Measurements from ENCODE around the gene PPP6R2. TPM values are rescaled to one million over a fixed set of nuclear protein-coding genes. Genes with fewer than 3 reads are reported as not detected.

Gene PPP6R2
- total and polyA plus RNA-seq, 2 donors (not counting 1 experiment from before 2014, with no cell fraction given): 19.7 to 44.4 TPM

GRCh38 chr22:50447576-50448551 lies 104.7 kb downstream of the PPP6R2 start:
- no peak overlapping the region for H2AFZ ChIP-seq (ENCODE audit: low read length)
- peaks cover 8% of the 10 kb centered on the region for H3K4me1 ChIP-seq (ENCODE audit: control insufficient read depth, extremely low read depth, insufficient read depth, low read length)
- no peaks in the 10 kb centered on the region for H3K9me3 ChIP-seq (ENCODE audit: control insufficient read depth, insufficient read depth, low read depth, low read length)
- H3K4me2 ChIP-seq (ENCODE audit: extremely low read depth, insufficient read depth, low read length): no peak overlapping the region
- H3K27me3 ChIP-seq (ENCODE audit: control insufficient read depth, insufficient read depth, low read length): no peaks in the 10 kb centered on the region
- H3K36me3 ChIP-seq (ENCODE audit: control insufficient read depth, insufficient read depth, low read length): peaks cover 24% of the 10 kb centered on the region
- no peaks in the 10 kb centered on the region for H3K79me2 ChIP-seq (ENCODE audit: control insufficient read depth, insufficient read depth, low read length)
- no peak for TF ChIP-seq EZH2 (IDR thresholded peaks at IDR 0.05; ENCODE audit: low read length, missing control alignments)
- TF ChIP-seq CTCF (conservative IDR thresholded peaks at IDR 0.05 in 1 of 2, IDR thresholded peaks at IDR 0.05 in 1 of 2; ENCODE audit: low read depth in 1 of 2, low read length in 2 of 2): no peak
- no peak overlapping the region for H3K4me3 ChIP-seq (replicated peaks in 1 of 4; ENCODE audit: control extremely low read depth in 1 of 4, insufficient read depth in 1 of 4, low read depth in 3 of 4, low read length in 4 of 4)
- H3K9ac ChIP-seq (ENCODE audit: insufficient read depth, low read length): no peak overlapping the region
- no peaks in the 10 kb centered on the region for H4K20me1 ChIP-seq (ENCODE audit: control insufficient read depth, extremely low read depth, insufficient read depth, low read length)
- DNase-seq (ENCODE audit: low read depth in 2 of 2): no peak
- H3K27ac ChIP-seq (ENCODE audit: insufficient read depth, low read length): no peak overlapping the region

- DNase-seq (ENCODE audit: low read depth in 2 of 2): no peak
- H3K4me1 ChIP-seq (ENCODE audit: control insufficient read depth, extremely low read depth, insufficient read depth, low read length): no peaks in the 10 kb centered on the region
- peaks cover 23% of the 10 kb centered on the region for H3K36me3 ChIP-seq (ENCODE audit: control insufficient read depth, insufficient read depth, low read length)
- H3K4me3 ChIP-seq (replicated peaks in 1 of 4; ENCODE audit: control extremely low read depth in 1 of 4, insufficient read depth in 1 of 4, low read depth in 3 of 4, low read length in 4 of 4): no peak overlapping the region
- no peaks in the 10 kb centered on the region for H3K27me3 ChIP-seq (ENCODE audit: control insufficient read depth, insufficient read depth, low read length)
- TF ChIP-seq EZH2 (IDR thresholded peaks at IDR 0.05; ENCODE audit: low read length, missing control alignments): no peak
- TF ChIP-seq CTCF (conservative IDR thresholded peaks at IDR 0.05 in 1 of 2, IDR thresholded peaks at IDR 0.05 in 1 of 2; ENCODE audit: low read depth in 1 of 2, low read length in 2 of 2): no peak
- H3K9ac ChIP-seq (ENCODE audit: insufficient read depth, low read length): no peak overlapping the region
- no peaks in the 10 kb centered on the region for H3K9me3 ChIP-seq (ENCODE audit: control insufficient read depth, insufficient read depth, low read depth, low read length)
- H3K79me2 ChIP-seq (ENCODE audit: control insufficient read depth, insufficient read depth, low read length): no peaks in the 10 kb centered on the region
- no peak overlapping the region for H2AFZ ChIP-seq (ENCODE audit: low read length)
- no peak overlapping the region for H3K27ac ChIP-seq (ENCODE audit: insufficient read depth, low read length)
- no peaks in the 10 kb centered on the region for H4K20me1 ChIP-seq (ENCODE audit: control insufficient read depth, extremely low read depth, insufficient read depth, low read length)
- no peak overlapping the region for H3K4me2 ChIP-seq (ENCODE audit: extremely low read depth, insufficient read depth, low read length)
These were observed 109.5 kb downstream of the PPP6R2 start for GRCh38 chr22:50452649-50453048.

- H3K9me3 ChIP-seq (ENCODE audit: control insufficient read depth, insufficient read depth, low read depth, low read length): no peaks in the 10 kb centered on the region
- no peak overlapping the region for H3K4me2 ChIP-seq (ENCODE audit: extremely low read depth, insufficient read depth, low read length)
- peaks cover 22% of the 10 kb centered on the region for H3K36me3 ChIP-seq (ENCODE audit: control insufficient read depth, insufficient read depth, low read length)
- H3K4me1 ChIP-seq (ENCODE audit: control insufficient read depth, extremely low read depth, insufficient read depth, low read length): no peaks in the 10 kb centered on the region
- H3K9ac ChIP-seq (ENCODE audit: insufficient read depth, low read length): no peak overlapping the region
- no peaks in the 10 kb centered on the region for H4K20me1 ChIP-seq (ENCODE audit: control insufficient read depth, extremely low read depth, insufficient read depth, low read length)
- H3K79me2 ChIP-seq (ENCODE audit: control insufficient read depth, insufficient read depth, low read length): no peaks in the 10 kb centered on the region
- no peak for DNase-seq (ENCODE audit: low read depth in 2 of 2)
- TF ChIP-seq EZH2 (IDR thresholded peaks at IDR 0.05; ENCODE audit: low read length, missing control alignments) (no peak), CTCF (conservative IDR thresholded peaks at IDR 0.05 in 1 of 2, IDR thresholded peaks at IDR 0.05 in 1 of 2; ENCODE audit: low read depth in 1 of 2, low read length in 2 of 2) (no peak)
- no peaks in the 10 kb centered on the region for H3K27me3 ChIP-seq (ENCODE audit: control insufficient read depth, insufficient read depth, low read length)
- no peak overlapping the region for H2AFZ ChIP-seq (ENCODE audit: low read length)
- H3K4me3 ChIP-seq (replicated peaks in 1 of 4; ENCODE audit: control extremely low read depth in 1 of 4, insufficient read depth in 1 of 4, low read depth in 3 of 4, low read length in 4 of 4): no peak overlapping the region
- H3K27ac ChIP-seq (ENCODE audit: insufficient read depth, low read length): no peak overlapping the region
These were observed 111.5 kb downstream of the PPP6R2 start for GRCh38 chr22:50454556-50455075.
